ENCODE data around the gene BIRC6. TPM values are rescaled to one million over a fixed set of nuclear protein-coding genes. Genes with fewer than 3 reads are reported as not detected.

BIRC6 gene
- total RNA-seq, 1 donor from 2014 or later = 73.0 TPM

GRCh38 chr2:32386739-32387138, 29.9 kb downstream of the BIRC6 start:
- TF ChIP-seq CTCF (IDR thresholded peaks at IDR 0.05; ENCODE audit: insufficient read depth, low read length, poor library complexity, severe bottlenecking) = no peak
- DNase-seq (ENCODE audit: low read depth) = no peak
- Histone ChIP-seq H3K4me3 (ENCODE audit: low read depth, low read length) (no peak overlapping the region), H3K36me3 (ENCODE audit: control insufficient read depth, insufficient read depth, low read length) (peaks cover 2% of the 10 kb centered on the region), H3K27me3 (ENCODE audit: control insufficient read depth, insufficient read depth, low read length) (no peaks in the 10 kb centered on the region)

GRCh38 chr2:32399221-32399620, 42.4 kb downstream of the BIRC6 start:
- H3K36me3 ChIP-seq (ENCODE audit: control insufficient read depth, insufficient read depth, low read length) = no peaks in the 10 kb centered on the region
- H3K27me3 ChIP-seq (ENCODE audit: control insufficient read depth, insufficient read depth, low read length) = no peaks in the 10 kb centered on the region
- no peak overlapping the region for H3K4me3 ChIP-seq (ENCODE audit: low read depth, low read length)
- TF ChIP-seq CTCF (IDR thresholded peaks at IDR 0.05; ENCODE audit: insufficient read depth, low read length, poor library complexity, severe bottlenecking) = no peak
- DNase-seq (ENCODE audit: low read depth) = no peak

DNA sequence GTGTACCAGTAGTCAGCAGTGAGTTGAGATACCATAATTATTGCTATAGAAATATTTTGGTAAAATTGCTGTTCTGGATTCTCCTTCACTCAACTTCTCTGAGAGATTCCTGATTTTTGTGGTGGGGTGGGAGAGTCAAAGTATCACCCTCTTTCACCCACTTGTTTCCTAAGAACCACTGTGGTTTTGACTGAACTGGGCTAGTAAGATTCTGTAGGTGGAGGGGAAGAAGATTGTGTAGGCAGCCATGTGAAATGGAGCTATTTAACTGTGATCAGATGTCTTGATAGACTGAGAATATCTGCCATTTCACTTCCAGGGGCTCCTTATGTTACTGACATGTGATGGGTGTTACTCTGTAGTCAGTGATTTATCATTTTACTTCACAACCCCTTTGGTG, 45.3 kb downstream of the BIRC6 start:
- TF ChIP-seq CTCF (IDR thresholded peaks at IDR 0.05; ENCODE audit: insufficient read depth, low read length, poor library complexity, severe bottlenecking) = no peak
- Histone ChIP-seq H3K4me3 (ENCODE audit: low read depth, low read length) (no peak overlapping the region), H3K36me3 (ENCODE audit: control insufficient read depth, insufficient read depth, low read length) (no peaks in the 10 kb centered on the region), H3K27me3 (ENCODE audit: control insufficient read depth, insufficient read depth, low read length) (no peaks in the 10 kb centered on the region)
- no peak for DNase-seq (ENCODE audit: low read depth)

DNA sequence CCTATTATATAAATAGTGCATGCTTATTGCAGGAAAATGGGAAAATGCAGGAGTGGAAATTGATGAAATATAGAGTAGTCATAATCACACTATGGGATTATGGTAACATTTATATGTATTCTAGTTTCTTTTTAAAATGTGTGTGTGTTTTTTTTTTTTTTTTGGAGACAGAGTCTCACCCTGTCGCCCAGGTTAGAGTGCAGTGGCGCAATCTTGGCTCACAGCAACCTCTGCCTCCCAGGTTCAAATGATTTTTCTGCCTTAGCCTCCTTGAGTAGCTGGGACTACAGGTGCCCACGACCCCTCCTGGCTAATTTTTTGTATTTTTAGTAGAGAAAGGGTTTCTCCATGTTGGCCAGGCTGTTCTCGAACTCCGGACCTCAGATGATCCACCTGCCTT, 47.0 kb downstream of the BIRC6 start:
- Histone ChIP-seq H3K27me3 (ENCODE audit: control insufficient read depth, insufficient read depth, low read length) (no peaks in the 10 kb centered on the region), H3K4me3 (ENCODE audit: low read depth, low read length) (no peak overlapping the region), H3K36me3 (ENCODE audit: control insufficient read depth, insufficient read depth, low read length) (no peaks in the 10 kb centered on the region)
- DNase-seq (ENCODE audit: low read depth) = no peak
- no peak for TF ChIP-seq CTCF (IDR thresholded peaks at IDR 0.05; ENCODE audit: insufficient read depth, low read length, poor library complexity, severe bottlenecking)

DNA sequence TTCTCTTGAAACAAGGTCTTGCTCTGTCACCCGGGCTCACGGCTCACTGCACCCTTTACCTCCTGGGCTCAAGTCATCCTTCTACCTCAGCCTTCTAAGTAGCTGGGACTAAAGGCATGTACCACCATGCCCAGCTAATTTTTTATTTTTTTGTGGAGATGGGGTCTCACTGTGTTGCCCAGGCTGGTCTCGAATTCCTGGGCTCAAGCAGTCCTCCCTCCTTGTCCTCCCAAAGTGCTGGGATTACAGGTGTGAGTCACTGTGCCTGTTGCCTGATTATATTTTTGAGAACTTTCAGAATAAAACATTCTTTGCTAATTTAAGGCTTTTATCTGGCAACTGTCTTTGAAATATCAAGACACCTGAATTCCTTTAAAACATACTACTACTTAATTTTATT, 47.9 kb downstream of the BIRC6 start:
- H3K27me3 ChIP-seq (ENCODE audit: control insufficient read depth, insufficient read depth, low read length) = no peaks in the 10 kb centered on the region
- no peaks in the 10 kb centered on the region for H3K36me3 ChIP-seq (ENCODE audit: control insufficient read depth, insufficient read depth, low read length)
- H3K4me3 ChIP-seq (ENCODE audit: low read depth, low read length) = no peak overlapping the region
- DNase-seq (ENCODE audit: low read depth) = no peak
- TF ChIP-seq CTCF (IDR thresholded peaks at IDR 0.05; ENCODE audit: insufficient read depth, low read length, poor library complexity, severe bottlenecking) = no peak

- Histone ChIP-seq H3K27me3 (ENCODE audit: control insufficient read depth, insufficient read depth, low read length) (no peaks in the 10 kb centered on the region), H3K4me3 (ENCODE audit: low read depth, low read length) (no peak overlapping the region), H3K36me3 (ENCODE audit: control insufficient read depth, insufficient read depth, low read length) (no peaks in the 10 kb centered on the region)
- no peak for TF ChIP-seq CTCF (IDR thresholded peaks at IDR 0.05; ENCODE audit: insufficient read depth, low read length, poor library complexity, severe bottlenecking)
- DNase-seq (ENCODE audit: low read depth) = no peak
These were observed 59.7 kb downstream of the BIRC6 start for GRCh38 chr2:32416519-32416918.
